Activated T-cell treated with anti-CD3 and anti-CD28 coated beads, Interleukin-2, amount 50 U/mL, for 72 hours (primary cell): Measurements from ENCODE around the gene SPOUT1. TPM values are rescaled to one million over a fixed set of nuclear protein-coding genes. Genes with fewer than 3 reads are reported as not detected.
"Not testable (repeated sequence)": the region's sequence is repeated elsewhere in the genome, so short reads cannot be mapped to it uniquely, and the experiment has no call there.

ENCODE experiments used
- ATAC-seq, 2 donors: fragments of 150-1000 bp; cut with Tn5 transposase; replicated peaks in 1 of 2; 2 replicates each; pipeline ENCODE4 v1.10.0; 2021; ENCODE audit warnings: moderate library complexity in 2 of 2, mild to moderate bottlenecking in 1 of 2
- DNase-seq, 2 donors: peaks; one replicate each; pipeline ENCODE4 v3.0.0; 2021 to 2022; ENCODE audit warnings: mixed read lengths in 1 of 2
- H3K27ac Mint-ChIP-seq: one replicate; pipeline ENCODE4 v1.8.0; 2022; ENCODE audit warnings: mild to moderate bottlenecking, moderate library complexity, mixed read lengths
- H3K27me3 Mint-ChIP-seq: one replicate; pipeline ENCODE4 v1.8.0; 2022; ENCODE audit warnings: low read depth, mixed read lengths
- H3K36me3 Mint-ChIP-seq, 2 donors: one replicate each; pipeline ENCODE4 v1.8.0; 2022; ENCODE audit warnings: mixed read lengths in 2 of 2, mild to moderate bottlenecking in 1 of 2; ENCODE audit not compliant: insufficient read depth in 2 of 2
- H3K4me1 Mint-ChIP-seq: one replicate; pipeline ENCODE4 v1.8.0; 2022; ENCODE audit warnings: low read depth, mixed read lengths
- H3K4me3 Mint-ChIP-seq, 2 donors: one replicate each; pipeline ENCODE4 v1.8.0; 2022; ENCODE audit warnings: mild to moderate bottlenecking in 2 of 2, mixed read lengths in 2 of 2, moderate library complexity in 2 of 2
- H3K9me3 Mint-ChIP-seq, 2 donors: one replicate each; pipeline ENCODE4 v1.8.0; 2022; ENCODE audit warnings: mixed read lengths in 2 of 2
- total RNA-seq, 2 donors: library from RNA; stranded (reverse); gene quantifications; one replicate each; pipeline ENCODE4 v1.2.3, GENCODE V29; 2022

SPOUT1 gene
- total RNA-seq: 10 to 100 TPM; 64.8 to 69.1 TPM

GRCh38 chr9:128829477-128830251 is at the start of gene SPOUT1:
Gene SPOUT1 (minus strand): TSS chr9:128829794. CDS start chr9:128829780, 14 bp downstream.
- Mint-ChIP-seq H3K9me3 (no peaks in the 10 kb centered on the region), H3K4me1 (peaks cover 22% of the 10 kb centered on the region), H3K36me3 (peaks cover 0 to 15% of the 10 kb centered on the region in 2 donors), H3K27ac (peak within 1 kb of the TSS; percentile 91), H3K27me3 (no peaks in the 10 kb centered on the region), H3K4me3 (peak within 1 kb of the TSS; percentile 92 to 93)
- ATAC-seq: peak; percentile 99
- peak; percentile 96 for DNase-seq

GRCh38 chr9:128877852-128878251 is 48.3 kb upstream of the SPOUT1 start:
- DNase-seq: no peak
- Mint-ChIP-seq H3K27me3 (no peaks in the 10 kb centered on the region), H3K36me3 (peaks cover 0 to 4% of the 10 kb centered on the region in 2 donors), H3K27ac (no peak overlapping the region), H3K4me3 (no peak overlapping the region), H3K9me3 (no peaks in the 10 kb centered on the region), H3K4me1 (peaks cover 44% of the 10 kb centered on the region)
- ATAC-seq: no peak

DNA sequence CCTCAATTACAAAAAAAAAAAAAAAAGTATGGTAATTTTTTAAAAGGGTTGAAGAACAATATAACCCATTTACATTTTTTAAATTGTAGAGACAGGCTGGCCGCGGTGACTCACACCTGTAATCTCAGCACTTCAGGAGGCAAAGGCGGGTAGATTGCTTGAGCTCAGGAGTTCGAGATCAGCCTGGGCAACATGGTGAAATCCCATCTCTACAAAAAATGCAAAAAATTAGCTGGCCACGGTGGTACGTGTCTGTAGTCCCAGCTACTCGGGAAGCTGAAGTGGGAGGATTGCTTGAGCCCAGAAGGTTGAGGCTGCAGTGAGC is 41.3 kb upstream of the SPOUT1 start:
- H3K4me1 Mint-ChIP-seq: peaks cover 16% of the 10 kb centered on the region
- not testable (repeated sequence) for H3K27ac Mint-ChIP-seq, ATAC-seq, H3K27me3 Mint-ChIP-seq, H3K9me3 Mint-ChIP-seq, H3K36me3 Mint-ChIP-seq, DNase-seq, H3K4me3 Mint-ChIP-seq

GRCh38 chr9:128870128-128870940 is 40.7 kb upstream of the SPOUT1 start:
- peaks cover 11% of the 10 kb centered on the region for H3K4me1 Mint-ChIP-seq
- ATAC-seq: no peak
- no peaks in the 10 kb centered on the region for H3K27me3 Mint-ChIP-seq
- no peak for DNase-seq
- H3K27ac Mint-ChIP-seq: no peak overlapping the region
- peaks cover 0 to 6% of the 10 kb centered on the region in 2 donors for H3K36me3 Mint-ChIP-seq
- no peaks in the 10 kb centered on the region for H3K9me3 Mint-ChIP-seq
- H3K4me3 Mint-ChIP-seq: no peak overlapping the region

- Mint-ChIP-seq H3K36me3 (no peaks in the 10 kb centered on the region), H3K4me1 (peaks cover 6% of the 10 kb centered on the region), H3K27ac (no peak overlapping the region), H3K4me3 (no peak overlapping the region), H3K27me3 (no peaks in the 10 kb centered on the region), H3K9me3 (no peaks in the 10 kb centered on the region)
- ATAC-seq: peak; percentile 97 to 98
- DNase-seq: peak; percentile 83 to 88
Observed at GRCh38 chr9:128863647-128864046, 34.1 kb upstream of the SPOUT1 start.

DNA sequence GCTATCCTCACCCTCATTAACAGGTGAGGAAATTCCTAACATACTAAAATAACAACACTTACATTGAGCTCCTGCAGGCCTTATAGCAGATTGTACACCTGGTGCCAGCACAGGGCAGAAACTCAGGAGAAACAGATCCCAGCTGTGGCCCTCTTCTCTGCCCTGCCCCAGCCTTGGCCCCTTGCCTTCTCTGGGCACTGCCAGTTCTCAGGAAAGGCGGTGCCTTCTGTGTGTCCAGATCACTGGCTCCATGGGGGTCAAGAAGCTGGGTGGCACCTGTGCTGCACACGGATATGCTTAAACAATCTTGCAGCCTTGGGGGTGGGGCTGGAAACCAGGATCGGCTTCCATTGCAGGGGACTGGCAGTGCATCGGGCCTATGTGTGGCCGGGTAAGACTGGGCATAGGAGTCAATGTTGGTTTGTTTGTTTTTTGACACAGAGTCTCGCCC is 32.8 kb upstream of the SPOUT1 start:
- Mint-ChIP-seq H3K27ac (no peak overlapping the region), H3K4me1 (peaks cover 6% of the 10 kb centered on the region), H3K36me3 (no peaks in the 10 kb centered on the region), H3K4me3 (no peak overlapping the region), H3K9me3 (no peaks in the 10 kb centered on the region), H3K27me3 (no peaks in the 10 kb centered on the region)
- no peak for DNase-seq
- ATAC-seq: no peak

DNA sequence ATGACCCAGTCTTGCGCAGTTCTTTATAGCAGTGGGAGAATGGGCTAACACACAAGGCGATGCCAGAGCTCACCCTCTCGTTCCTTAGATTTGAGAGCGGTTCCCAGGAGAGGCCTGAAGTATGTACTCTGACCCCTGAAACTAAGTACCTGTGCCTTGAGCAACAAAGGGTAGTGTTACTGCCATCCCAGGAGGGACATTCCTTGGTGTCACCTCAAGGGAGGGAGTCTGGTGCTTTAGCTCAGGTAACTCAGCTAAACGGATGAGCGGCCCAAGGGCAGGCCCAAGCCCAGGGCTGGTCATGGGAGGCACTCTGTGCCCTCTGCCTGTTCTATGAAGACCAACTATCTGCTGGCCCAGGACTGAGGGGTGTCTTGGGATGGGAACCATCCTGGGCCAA is 31.9 kb upstream of the SPOUT1 start:
- no peaks in the 10 kb centered on the region for H3K27me3 Mint-ChIP-seq
- no peaks in the 10 kb centered on the region for H3K9me3 Mint-ChIP-seq
- H3K4me3 Mint-ChIP-seq: no peak overlapping the region
- H3K27ac Mint-ChIP-seq: no peak overlapping the region
- no peak for ATAC-seq
- H3K4me1 Mint-ChIP-seq: peaks cover 6% of the 10 kb centered on the region
- DNase-seq: no peak
- no peaks in the 10 kb centered on the region for H3K36me3 Mint-ChIP-seq

GRCh38 chr9:128860937-128861336 is 31.3 kb upstream of the SPOUT1 start:
- peaks cover 6% of the 10 kb centered on the region for H3K4me1 Mint-ChIP-seq
- no peak overlapping the region for H3K27ac Mint-ChIP-seq
- no peak for ATAC-seq
- no peaks in the 10 kb centered on the region for H3K27me3 Mint-ChIP-seq
- H3K36me3 Mint-ChIP-seq: no peaks in the 10 kb centered on the region
- no peak for DNase-seq
- H3K4me3 Mint-ChIP-seq: no peak overlapping the region
- no peaks in the 10 kb centered on the region for H3K9me3 Mint-ChIP-seq

GRCh38 chr9:128858476-128858875 is 28.9 kb upstream of the SPOUT1 start:
- H3K27ac Mint-ChIP-seq, ATAC-seq, H3K9me3 Mint-ChIP-seq, H3K27me3 Mint-ChIP-seq, H3K4me3 Mint-ChIP-seq, H3K36me3 Mint-ChIP-seq, DNase-seq, H3K4me1 Mint-ChIP-seq: not testable (repeated sequence)

DNA sequence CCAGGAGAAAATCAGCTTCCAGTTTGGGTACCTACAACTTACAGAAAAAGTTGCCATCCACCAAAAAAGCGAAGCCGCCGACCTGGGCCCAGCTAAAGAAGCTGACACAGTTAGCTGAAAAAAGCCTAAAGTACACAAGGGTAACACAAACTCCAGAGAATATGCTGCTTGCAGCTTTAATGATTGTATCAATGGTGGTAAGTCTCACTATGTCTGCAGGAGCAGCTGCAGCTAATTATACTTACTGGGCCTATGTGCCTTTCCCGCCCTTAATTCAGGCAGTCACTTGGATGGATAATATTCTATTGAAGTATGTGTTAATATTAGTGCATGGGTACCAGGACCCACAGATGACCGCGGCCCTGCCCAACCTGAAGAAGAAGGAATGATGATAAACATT is 24.9 kb upstream of the SPOUT1 start:
- DNase-seq, H3K9me3 Mint-ChIP-seq, ATAC-seq, H3K36me3 Mint-ChIP-seq, H3K4me3 Mint-ChIP-seq, H3K27me3 Mint-ChIP-seq, H3K4me1 Mint-ChIP-seq, H3K27ac Mint-ChIP-seq: not testable (repeated sequence)

- H3K36me3 Mint-ChIP-seq: peaks cover 5 to 13% of the 10 kb centered on the region in 2 donors
- ATAC-seq, H3K27ac Mint-ChIP-seq, DNase-seq, H3K9me3 Mint-ChIP-seq, H3K27me3 Mint-ChIP-seq, H3K4me3 Mint-ChIP-seq, H3K4me1 Mint-ChIP-seq: not testable (repeated sequence)
Observed at GRCh38 chr9:128852646-128853045, 23.1 kb upstream of the SPOUT1 start.

- DNase-seq: peak; percentile 11 to 12
- not testable (repeated sequence) for H3K27ac Mint-ChIP-seq
Observed at GRCh38 chr9:128851779-128852600, 22.4 kb upstream of the SPOUT1 start.

DNA sequence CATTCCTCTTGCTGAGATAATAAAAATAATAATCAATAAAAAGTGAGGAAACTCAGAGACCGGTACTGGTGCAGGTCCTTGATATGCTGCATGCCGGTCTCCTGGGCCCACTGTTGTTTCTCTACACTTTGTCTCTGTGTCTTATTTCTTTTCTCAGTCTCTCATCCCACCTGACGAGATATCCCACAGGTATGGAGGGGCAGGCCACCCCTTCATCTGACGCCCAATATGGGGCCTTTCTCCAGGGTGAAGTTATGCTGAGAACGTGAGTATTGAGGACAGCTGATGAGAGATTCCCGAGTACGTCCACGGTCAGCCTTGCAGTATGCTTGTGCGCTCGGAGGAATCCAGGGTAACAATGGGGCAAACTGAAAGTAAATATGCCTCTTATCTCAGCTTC is 21.4 kb upstream of the SPOUT1 start:
- not testable (repeated sequence) for H3K27ac Mint-ChIP-seq, H3K4me1 Mint-ChIP-seq, DNase-seq, H3K4me3 Mint-ChIP-seq, H3K27me3 Mint-ChIP-seq, H3K9me3 Mint-ChIP-seq, ATAC-seq
- peaks cover 5 to 14% of the 10 kb centered on the region in 2 donors for H3K36me3 Mint-ChIP-seq

More at GRCh38 chr9:128851779-128852600, 22.4 kb upstream of the SPOUT1 start:
- not testable (repeated sequence) for H3K4me1 Mint-ChIP-seq, H3K4me3 Mint-ChIP-seq, H3K9me3 Mint-ChIP-seq, ATAC-seq, H3K27me3 Mint-ChIP-seq
- peaks cover 5 to 14% of the 10 kb centered on the region in 2 donors for H3K36me3 Mint-ChIP-seq
